Measurements from ENCODE around the gene ZBTB11.
"Not testable (repeated sequence)": the region's sequence is repeated elsewhere in the genome, so short reads cannot be mapped to it uniquely, and the experiment has no call there.

The ZBTB11 gene

GRCh38 chr3:101690972-101691371, 14.0 kb upstream of the ZBTB11 start:
- no peak for DNase-seq (ENCODE audit: low spot score)

GRCh38 chr3:101689286-101689685, 12.4 kb upstream of the ZBTB11 start:
- DNase-seq (ENCODE audit: low spot score) = no peak

DNA sequence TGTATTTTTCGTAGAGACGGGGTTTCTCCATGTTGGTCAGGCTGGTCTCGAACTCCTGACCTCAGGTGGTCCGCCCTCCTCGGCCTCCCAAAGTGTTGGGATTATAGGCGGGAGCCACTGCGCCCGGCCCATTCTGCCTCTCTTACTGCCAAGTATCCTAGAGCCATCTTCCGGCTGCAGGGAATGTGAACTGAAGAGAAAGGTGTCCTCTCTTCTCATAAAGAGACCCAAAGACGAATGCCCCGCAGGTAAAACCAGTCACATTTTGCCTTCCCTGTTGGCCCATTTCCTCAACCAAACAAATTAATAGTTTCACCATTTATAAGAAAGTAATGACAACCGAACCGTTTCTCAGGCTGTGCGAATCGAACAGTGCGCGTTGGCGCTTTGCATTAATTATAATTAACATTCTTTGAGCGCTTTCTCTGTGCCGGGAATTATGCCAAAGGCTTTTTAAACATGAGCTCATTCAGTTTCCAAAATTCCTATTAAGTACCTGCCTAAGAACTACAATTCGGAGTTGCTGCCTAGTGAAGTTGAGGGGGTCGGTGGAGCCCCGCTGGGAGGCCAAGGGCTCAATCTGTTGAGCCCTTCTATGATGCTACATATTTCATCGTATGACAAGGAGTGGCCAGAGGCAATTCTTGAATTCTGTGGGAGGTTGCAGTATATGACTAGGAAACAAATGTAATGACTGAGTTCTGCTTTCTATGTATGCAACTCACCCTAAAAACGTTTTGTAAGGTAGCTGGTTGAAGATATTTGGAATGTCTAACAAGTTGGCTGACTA, 10.4 kb upstream of the ZBTB11 start:
- DNase-seq (ENCODE audit: low spot score) = no peak

GRCh38 chr3:101685870-101686307, 9.0 kb upstream of the ZBTB11 start:
- no peak for DNase-seq (ENCODE audit: low spot score)

DNA sequence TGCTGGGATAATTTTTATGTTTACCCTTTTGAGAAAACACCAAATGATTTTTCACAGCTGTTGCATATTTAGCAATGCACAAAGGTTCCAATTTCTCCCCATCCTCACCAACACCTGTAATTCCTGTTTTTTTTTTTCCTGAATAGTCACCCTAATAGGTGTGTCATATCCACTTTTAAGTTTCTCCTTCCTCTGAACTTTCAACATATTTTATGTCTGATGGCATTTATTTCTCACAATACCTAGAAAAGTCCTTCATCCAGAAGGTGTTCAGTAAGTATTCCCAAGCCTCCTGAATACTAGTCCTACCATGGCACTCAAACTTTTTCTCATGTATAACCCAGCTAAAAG, 8.1 kb upstream of the ZBTB11 start:
- DNase-seq (ENCODE audit: low spot score) = peak; percentile 29

- DNase-seq (ENCODE audit: low spot score) = no peak
Observed at GRCh38 chr3:101680466-101680865, 3.5 kb upstream of the ZBTB11 start.

DNA sequence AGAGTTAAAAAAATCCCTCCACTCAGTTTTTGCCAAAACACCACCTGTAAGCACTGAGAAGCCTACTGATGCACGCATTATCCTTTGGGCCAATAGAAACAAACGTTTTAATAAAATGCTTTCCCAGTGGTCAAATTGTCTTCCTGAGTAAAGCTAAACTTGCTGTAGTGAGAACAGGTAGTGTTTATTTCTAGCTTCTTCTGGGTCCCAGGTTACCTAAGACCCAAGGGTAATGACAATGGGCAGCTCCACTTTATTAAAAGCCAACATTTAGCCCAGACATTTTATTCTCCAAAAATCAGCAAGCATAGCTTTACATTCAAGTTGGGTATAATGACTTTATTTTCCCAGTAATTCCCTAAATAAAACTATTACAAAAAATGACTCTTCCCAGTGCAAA, 1.9 kb upstream of the ZBTB11 start:
- not testable (repeated sequence) for DNase-seq (ENCODE audit: low spot score)

- no peak for DNase-seq (ENCODE audit: low spot score)
Observed at GRCh38 chr3:101677436-101678286, 729 bp upstream of the ZBTB11 start.

- peak; percentile 89 for DNase-seq (ENCODE audit: low spot score)
Observed at GRCh38 chr3:101676216-101676764, 642 bp downstream of the ZBTB11 start.

GRCh38 chr3:101675709-101676215, 1.2 kb downstream of the ZBTB11 start:
- DNase-seq (ENCODE audit: low spot score) = no peak

DNA sequence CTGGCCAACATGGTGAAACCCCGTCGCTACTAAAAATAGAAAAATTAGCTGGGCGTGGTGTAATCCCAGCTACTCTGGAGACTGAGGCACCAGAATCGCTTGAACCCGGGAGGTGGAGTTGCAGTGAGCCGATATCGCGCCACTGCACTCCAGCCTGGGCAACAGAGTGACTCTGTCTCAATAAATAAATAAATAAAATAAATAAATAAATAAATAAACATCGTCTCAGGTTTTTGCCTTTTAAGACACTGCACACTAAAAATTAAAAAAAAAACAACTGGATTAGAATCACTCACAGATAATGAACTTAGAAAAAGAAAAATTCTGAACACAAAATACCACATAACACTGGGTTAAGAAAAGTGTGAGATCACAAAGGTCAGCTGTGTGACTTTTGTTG, 2.4 kb downstream of the ZBTB11 start:
- DNase-seq (ENCODE audit: low spot score) = no peak

GRCh38 chr3:101673953-101674352, 3.0 kb downstream of the ZBTB11 start:
- no peak for DNase-seq (ENCODE audit: low spot score)

DNA sequence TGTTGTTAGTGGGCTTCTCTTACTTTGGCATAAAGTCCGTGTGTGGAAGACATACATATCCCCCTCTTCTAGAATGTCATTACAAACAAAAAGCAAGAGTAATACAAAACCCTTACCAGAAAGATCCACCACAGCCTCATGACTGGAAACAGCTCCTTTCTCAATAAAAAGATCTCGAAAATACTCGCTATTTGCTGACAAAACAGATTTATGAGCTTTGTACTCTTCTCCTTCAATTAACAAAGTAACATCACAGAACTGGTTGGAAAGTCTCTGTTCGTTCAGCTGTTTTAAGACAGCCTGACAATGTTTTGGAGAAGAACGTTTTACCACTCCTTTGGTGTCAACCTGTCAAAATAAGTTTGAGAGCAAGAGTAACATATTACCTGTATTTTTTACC, 5.9 kb downstream of the ZBTB11 start:
- DNase-seq (ENCODE audit: low spot score) = no peak

DNA sequence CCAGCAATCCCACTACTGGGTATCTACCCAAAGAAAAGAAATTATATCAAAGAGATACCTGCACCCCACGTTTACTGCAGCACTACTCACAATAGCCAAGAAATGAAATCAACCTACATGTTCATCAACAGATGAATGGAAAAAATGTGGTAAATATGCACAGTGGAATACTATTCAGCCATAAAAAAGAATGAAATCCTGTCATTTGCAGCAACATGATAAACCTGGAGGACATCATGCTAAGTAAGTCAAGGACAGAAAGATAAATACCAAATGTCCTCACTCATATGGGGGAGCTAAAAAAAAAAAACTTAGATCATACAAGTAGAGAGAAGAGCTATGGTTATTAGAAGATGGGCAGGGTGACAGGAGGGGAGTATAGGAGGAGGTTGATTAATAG, 9.1 kb downstream of the ZBTB11 start:
- DNase-seq (ENCODE audit: low spot score) = no peak

DNA sequence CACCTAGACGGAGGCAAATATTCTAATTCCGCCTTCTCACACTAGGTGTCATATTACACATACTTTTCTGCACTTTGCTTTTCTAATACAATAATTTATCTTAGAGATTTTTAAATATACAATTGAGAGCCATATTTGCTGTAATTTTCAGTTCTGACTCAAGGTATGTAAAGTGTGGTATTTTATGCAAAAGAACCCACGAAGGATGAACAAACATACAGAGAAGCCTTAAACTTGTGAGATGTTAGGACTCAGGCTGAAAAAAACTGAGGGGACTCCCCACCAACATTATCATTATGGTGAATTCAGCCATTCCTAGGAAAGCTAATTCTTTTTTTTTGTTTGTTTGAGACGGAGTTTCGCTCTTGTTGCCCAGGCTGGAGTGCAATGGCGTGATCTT, 9.6 kb downstream of the ZBTB11 start:
- DNase-seq (ENCODE audit: low spot score) = no peak

- no peak for DNase-seq (ENCODE audit: low spot score)
Observed at GRCh38 chr3:101665851-101666250, 11.1 kb downstream of the ZBTB11 start.

- DNase-seq (ENCODE audit: low spot score) = no peak
Observed at GRCh38 chr3:101665357-101665756, 11.6 kb downstream of the ZBTB11 start.

- DNase-seq (ENCODE audit: low spot score) = no peak
Observed at GRCh38 chr3:101660714-101661113, 16.2 kb downstream of the ZBTB11 start.

DNA sequence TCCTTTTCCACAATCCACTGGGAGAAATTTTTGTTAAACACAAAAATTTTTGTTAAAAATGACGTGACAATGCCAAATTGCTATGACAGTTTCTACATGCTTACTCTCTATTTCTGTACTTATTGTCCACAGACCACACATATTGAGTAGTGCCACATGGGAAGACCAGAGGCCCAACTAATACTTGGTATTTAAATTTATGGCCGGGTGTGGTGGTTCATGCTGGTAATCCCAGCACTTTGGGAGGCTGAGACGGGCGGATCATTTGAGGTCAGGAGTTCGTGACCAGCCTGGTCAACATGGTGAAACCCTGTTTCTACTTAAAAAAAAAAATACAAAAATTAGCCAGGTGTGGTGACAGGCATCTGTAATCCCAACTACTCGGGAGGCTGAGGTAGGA, 20.3 kb downstream of the ZBTB11 start:
- no peak for DNase-seq (ENCODE audit: low spot score)

DNA sequence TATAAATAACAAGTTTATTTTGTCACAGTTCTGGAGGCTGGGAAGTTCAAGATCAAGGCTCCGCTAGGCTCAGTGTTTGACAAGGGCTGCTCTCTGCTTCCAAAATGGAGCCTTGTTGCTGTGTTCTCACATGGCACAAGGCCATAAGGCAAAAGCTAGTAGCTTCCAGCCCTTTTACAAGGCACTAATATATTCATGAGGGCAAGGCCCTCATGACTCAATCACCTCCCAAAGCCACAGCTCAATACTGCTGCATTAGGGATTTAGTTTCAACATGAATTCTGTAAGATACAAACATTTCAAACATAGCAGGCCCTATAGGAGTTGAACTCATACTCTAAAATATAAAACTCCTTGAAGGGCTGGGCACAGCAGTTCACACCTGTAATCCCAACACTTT, 30.2 kb downstream of the ZBTB11 start:
- no peak for DNase-seq (ENCODE audit: low spot score)

DNA sequence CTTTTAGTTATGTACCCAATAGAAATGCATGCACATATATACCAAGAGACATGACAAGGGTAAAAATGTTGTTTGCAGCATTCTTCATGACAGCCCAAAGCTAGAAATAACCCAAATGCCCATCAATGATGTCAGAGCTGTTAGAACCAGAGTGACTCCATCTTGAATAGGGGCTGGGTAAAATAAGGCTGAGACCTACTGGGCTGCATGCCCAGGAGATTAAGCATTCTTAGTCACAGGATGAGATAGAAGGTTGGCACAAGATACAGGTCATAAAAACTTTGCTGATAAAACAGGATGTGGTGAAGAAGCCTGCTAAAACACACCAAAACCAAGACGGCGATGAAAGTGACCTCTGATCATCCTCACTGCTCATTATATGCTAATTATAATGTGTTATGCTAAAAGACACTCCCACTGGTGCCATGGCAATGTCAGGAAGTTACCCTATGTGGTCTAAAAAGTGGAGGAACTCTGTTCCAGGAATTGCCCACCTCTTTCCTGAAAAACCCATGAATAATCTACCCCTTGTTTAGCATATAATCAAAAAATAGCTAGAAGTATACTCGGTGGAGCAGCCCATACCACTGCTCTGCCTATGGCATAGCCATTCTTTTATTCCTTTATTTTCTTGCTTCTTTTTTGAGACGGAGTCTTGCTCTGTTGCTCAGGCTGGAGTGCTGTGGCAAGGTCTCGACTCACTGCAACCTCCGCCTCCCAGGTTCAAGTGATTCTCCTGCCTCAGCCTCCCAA, 32.9 kb downstream of the ZBTB11 start:
- no peak for DNase-seq (ENCODE audit: low spot score)
